Loucy (cell line): Measurements from ENCODE around the gene SETX.

Experiments used
- H2AFZ ChIP-seq: fragments of 200-600 bp; sonication (generic); 2 replicates; pipeline ENCODE4 v1.6.0; 2016; ENCODE audit warnings: antibody characterized with exemption, mild to moderate bottlenecking, low read length, moderate library complexity
- H3F3A ChIP-seq: fragments of 200-600 bp; 2 replicates; pipeline ENCODE4 v1.6.0; 2016; ENCODE audit warnings: antibody characterized with exemption, low read depth, mild to moderate bottlenecking
- H3K27me3 ChIP-seq: fragments of 200-600 bp; sonication (generic); 2 replicates; pipeline ENCODE4 v1.6.1; 2014; ENCODE audit warnings: low read length, mild to moderate bottlenecking; ENCODE audit not compliant: insufficient read depth, poor library complexity, severe bottlenecking
- H3K36me3 ChIP-seq: fragments of 200-600 bp; sonication (generic); 2 replicates; pipeline ENCODE4 v1.6.1; 2016; ENCODE audit warnings: low read length; ENCODE audit not compliant: insufficient read depth
- H3K4me1 ChIP-seq: fragments of 200-600 bp; sonication (generic); 2 replicates; pipeline ENCODE4 v1.5.1; 2014; ENCODE audit warnings: low read length, mild to moderate bottlenecking; ENCODE audit not compliant: insufficient read depth, poor library complexity, severe bottlenecking
- H3K4me2 ChIP-seq: fragments of 200-600 bp; sonication (generic); 2 replicates; pipeline ENCODE4 v1.6.0; 2014; ENCODE audit warnings: antibody characterized with exemption, low read length, low read depth, mild to moderate bottlenecking; ENCODE audit not compliant: poor library complexity, severe bottlenecking
- H3K4me3 ChIP-seq: fragments of 200-600 bp; sonication (generic); 2 replicates; pipeline ENCODE4 v1.5.1; 2014; ENCODE audit warnings: low read length, mild to moderate bottlenecking, mixed read lengths; ENCODE audit not compliant: poor library complexity, severe bottlenecking
- H3K79me2 ChIP-seq: fragments of 200-600 bp; sonication (generic); 2 replicates; pipeline ENCODE4 v1.6.1; 2014; ENCODE audit warnings: low read length; ENCODE audit not compliant: insufficient read depth
- H3K9ac ChIP-seq: fragments of 200-600 bp; sonication (generic); 2 replicates; pipeline ENCODE4 v1.6.0; 2014; ENCODE audit warnings: mild to moderate bottlenecking, low read depth, low read length, moderate library complexity; ENCODE audit not compliant: poor library complexity, severe bottlenecking
- H3K9me2 ChIP-seq: fragments of 200-600 bp; sonication (generic); replicated peaks from 2 replicates; pipeline ENCODE4 v1.6.1; 2016; ENCODE audit warnings: low read depth, low read length, mixed read lengths
- H3K9me3 ChIP-seq: fragments of 200-600 bp; sonication (generic); 2 replicates; pipeline ENCODE4 v1.6.1; 2014; ENCODE audit warnings: mild to moderate bottlenecking, antibody characterized with exemption, low read length, low read depth; ENCODE audit not compliant: insufficient read depth
- H4K20me1 ChIP-seq: fragments of 200-600 bp; sonication (generic); 2 replicates; pipeline ENCODE4 v1.6.0; 2014; ENCODE audit warnings: antibody characterized with exemption, low read length, mild to moderate bottlenecking; ENCODE audit not compliant: insufficient read depth, poor library complexity, severe bottlenecking
- CTCF ChIP-seq: fragments of 200-600 bp; sonication (generic); conservative IDR thresholded peaks from 2 replicates; pipeline ENCODE4 v1.5.1; 2014; ENCODE audit warnings: mild to moderate bottlenecking, antibody characterized with exemption, low read length
- EZH2phosphoT487 ChIP-seq: fragments of 200-600 bp; IDR thresholded peaks from 2 replicates; pipeline ENCODE4 v1.6.1; 2018; ENCODE audit warnings: antibody characterized with exemption, mild to moderate bottlenecking, moderate library complexity, borderline replicate concordance

SETX gene

GRCh38 chr9:132238026-132238972 is 116.5 kb downstream of the SETX start:
- Histone ChIP-seq H4K20me1 (no peaks in the 10 kb centered on the region), H3K4me1 (peaks cover 17% of the 10 kb centered on the region), H3F3A (no peaks in the 10 kb centered on the region), H3K27me3 (no peaks in the 10 kb centered on the region), H3K79me2 (no peaks in the 10 kb centered on the region), H3K9ac (no peak overlapping the region), H3K4me2 (no peak overlapping the region), H3K36me3 (no peaks in the 10 kb centered on the region), H2AFZ (no peak overlapping the region), H3K9me3 (no peaks in the 10 kb centered on the region), H3K4me3 (no peak overlapping the region), H3K9me2 (no peaks in the 10 kb centered on the region)
- TF ChIP-seq CTCF (no peak), EZH2phosphoT487 (no peak)

- no peak overlapping the region for H3K4me3 ChIP-seq
- H3K36me3 ChIP-seq = no peaks in the 10 kb centered on the region
- H3K4me2 ChIP-seq = no peak overlapping the region
- H3K79me2 ChIP-seq = no peaks in the 10 kb centered on the region
- H4K20me1 ChIP-seq = no peaks in the 10 kb centered on the region
- H3K27me3 ChIP-seq = no peaks in the 10 kb centered on the region
- no peak overlapping the region for H3K9ac ChIP-seq
- no peaks in the 10 kb centered on the region for H3K9me3 ChIP-seq
- no peak for TF ChIP-seq EZH2phosphoT487
- TF ChIP-seq CTCF = no peak
- no peaks in the 10 kb centered on the region for H3F3A ChIP-seq
- H2AFZ ChIP-seq = no peak overlapping the region
- no peaks in the 10 kb centered on the region for H3K9me2 ChIP-seq
- peaks cover 10% of the 10 kb centered on the region for H3K4me1 ChIP-seq
Observed at GRCh38 chr9:132237481-132237880, 117.3 kb downstream of the SETX start.

GRCh38 chr9:132236662-132237311 is 118.0 kb downstream of the SETX start:
- no peak overlapping the region for H3K4me2 ChIP-seq
- H3K36me3 ChIP-seq = no peaks in the 10 kb centered on the region

More at GRCh38 chr9:132236662-132237311, 118.0 kb downstream of the SETX start:
- TF ChIP-seq EZH2phosphoT487 (no peak), CTCF (peak; percentile 41)
- Histone ChIP-seq H3K9me3 (no peaks in the 10 kb centered on the region), H3K27me3 (no peaks in the 10 kb centered on the region), H3F3A (no peaks in the 10 kb centered on the region), H4K20me1 (no peaks in the 10 kb centered on the region), H3K4me1 (peaks cover 6% of the 10 kb centered on the region), H2AFZ (no peak overlapping the region), H3K9me2 (no peaks in the 10 kb centered on the region), H3K4me3 (no peak overlapping the region), H3K9ac (no peak overlapping the region), H3K79me2 (no peaks in the 10 kb centered on the region)
